PC-3 (cell line): ENCODE data around the gene HNRNPAB. TPM values are rescaled to one million over a fixed set of nuclear protein-coding genes. Genes with fewer than 3 reads are reported as not detected.

ENCODE experiments used
- ATAC-seq: fragments of 200-7000 bp; cut with Tn5 transposase; 2 replicates; pipeline ENCODE4 v1.9.1; 2020; ENCODE audit warnings: mild to moderate bottlenecking, moderate library complexity
- BruUV-seq: library from RNA; stranded (reverse); fragments of 400-500 nt; replicated peaks from 2 replicates; lab custom pipeline; 2021; lab: Mats Ljungman, UMichigan
- CTCF ChIA-PET: fragments of 300-600 bp; sonication (Branson Sonifier 250); formaldehyde crosslinking; loops from one replicate; lab custom pipeline; 2022; ENCODE audit warnings: antibody characterized with exemption; lab: Charles Lee
- POLR2A ChIA-PET: fragments of 300-600 bp; sonication (Branson Sonifier 250); formaldehyde crosslinking; loops from one replicate; lab custom pipeline; 2022; ENCODE audit warnings: antibody characterized with exemption; ENCODE audit not compliant: unreplicated experiment; lab: Charles Lee
- DNase-seq: peaks from one replicate; pipeline ENCODE4 v3.0.0-alpha.2; 2015
- H2AFZ ChIP-seq: fragments of 300-600 bp; sonication (generic); 2 replicates; pipeline ENCODE4 v1.6.0; 2016; ENCODE audit warnings: antibody characterized with exemption, low read length
- H3F3A ChIP-seq: fragments of 300-600 bp; sonication (generic); one replicate; pipeline ENCODE4 v1.6.0; 2017; ENCODE audit warnings: antibody characterized with exemption, low read length, control low read depth, mild to moderate bottlenecking; ENCODE audit not compliant: unreplicated experiment
- H3K27ac ChIP-seq: fragments of 300-600 bp; sonication (generic); 2 replicates; pipeline ENCODE4 v1.5.1; 2016; ENCODE audit warnings: mild to moderate bottlenecking, low read length
- H3K27me3 ChIP-seq: fragments of 300-600 bp; sonication (generic); 2 replicates; pipeline ENCODE4 v1.6.1; 2016; ENCODE audit warnings: low read length, mixed read lengths
- H3K36me3 ChIP-seq: fragments of 300-600 bp; sonication (generic); 2 replicates; pipeline ENCODE4 v1.6.1; 2016; ENCODE audit warnings: low read depth, mixed run types, low read length, mixed read lengths
- H3K4me1 ChIP-seq: fragments of 300-600 bp; sonication (generic); 2 replicates; pipeline ENCODE4 v1.5.1; 2016; ENCODE audit warnings: low read length; ENCODE audit not compliant: insufficient read depth
- H3K4me2 ChIP-seq: fragments of 300-600 bp; sonication (generic); 2 replicates; pipeline ENCODE4 v1.6.0; 2016; ENCODE audit warnings: low read length
- H3K4me3 ChIP-seq: fragments of 300-600 bp; sonication (generic); 2 replicates; pipeline ENCODE4 v1.5.1; 2016; ENCODE audit warnings: mild to moderate bottlenecking, low read length, mixed read lengths
- H3K79me2 ChIP-seq: fragments of 300-600 bp; sonication (generic); 2 replicates; pipeline ENCODE4 v1.6.1; 2017; ENCODE audit warnings: low read length, mixed read lengths
- H3K9ac ChIP-seq: fragments of 300-600 bp; sonication (generic); 2 replicates; pipeline ENCODE4 v1.6.0; 2016; ENCODE audit warnings: mild to moderate bottlenecking, low read length
- H3K9me2 ChIP-seq: fragments of 300-600 bp; sonication (generic); replicated peaks from 2 replicates; pipeline ENCODE4 v1.6.1; 2016; ENCODE audit warnings: mixed run types, low read length, mixed read lengths
- H3K9me3 ChIP-seq: fragments of 300-600 bp; sonication (generic); 2 replicates; pipeline ENCODE4 v1.6.1; 2016; ENCODE audit warnings: low read length, mixed read lengths
- H4K20me1 ChIP-seq: fragments of 300-600 bp; sonication (generic); 2 replicates; pipeline ENCODE4 v1.6.1; 2016; ENCODE audit warnings: low read length, mixed read lengths
- CTCF ChIP-seq: fragments of 300-600 bp; sonication (generic); conservative IDR thresholded peaks from 2 replicates; pipeline ENCODE4 v1.5.1; 2017; ENCODE audit warnings: antibody characterized with exemption, low read depth, mild to moderate bottlenecking, low read length
- EZH2 ChIP-seq: fragments of 300-600 bp; sonication (generic); IDR thresholded peaks from one replicate; pipeline ENCODE4 v1.6.1; 2017; ENCODE audit warnings: antibody characterized with exemption, mild to moderate bottlenecking, low read length; ENCODE audit not compliant: unreplicated experiment
- EZH2phosphoT487 ChIP-seq: fragments of 300-600 bp; sonication (generic); IDR thresholded peaks from 2 replicates; pipeline ENCODE4 v1.6.1; 2018; ENCODE audit warnings: mild to moderate bottlenecking, antibody characterized with exemption, low read length, borderline replicate concordance
- intact Hi-C: fragments of 100-400 bp; cut with micrococcal nuclease; formaldehyde crosslinking; loops from 2 replicates; pipeline ENCODE4 v1.9.0; 2023
- total RNA-seq: library from RNA; depleted of rRNA; stranded (reverse); fragments of >200 nt; gene quantifications from 2 replicates; pipeline ENCODE4 v1.2.3, GENCODE V29; 2014

Gene HNRNPAB
- total RNA-seq, 1 experiment from 2014 or later = 231 TPM

GRCh38 chr5:178165581-178165980 lies 38.8 kb upstream of the HNRNPAB start:
- ATAC-seq (no peak), DNase-seq (no peak)
- no peaks in the 10 kb centered on the region for H3K9me2 ChIP-seq
- H3K27ac ChIP-seq = no peak overlapping the region
- no peaks in the 10 kb centered on the region for H3K9me3 ChIP-seq
- H3K4me2 ChIP-seq = no peak overlapping the region
- H3K27me3 ChIP-seq = no peaks in the 10 kb centered on the region
- no peaks in the 10 kb centered on the region for H3F3A ChIP-seq
- H3K4me3 ChIP-seq = no peak overlapping the region
- no peak for TF ChIP-seq CTCF
- TF ChIP-seq EZH2 = no peak
- no peak for TF ChIP-seq EZH2phosphoT487
- ChIA-PET CTCF (no interaction called here), POLR2A (no interaction called here)
- no peaks in the 10 kb centered on the region for H3K4me1 ChIP-seq
- intact Hi-C loops = no loop called here
- no peak overlapping the region for H3K9ac ChIP-seq
- H2AFZ ChIP-seq = no peak overlapping the region
- no peaks in the 10 kb centered on the region for H3K79me2 ChIP-seq
- no TSS peak for BruUV-seq
- H3K36me3 ChIP-seq = no peaks in the 10 kb centered on the region
- no peaks in the 10 kb centered on the region for H4K20me1 ChIP-seq

GRCh38 chr5:178170455-178170854 lies 33.9 kb upstream of the HNRNPAB start:
- TF ChIP-seq CTCF = no peak
- TF ChIP-seq EZH2phosphoT487 = no peak
- TF ChIP-seq EZH2 = no peak
- H3K27ac ChIP-seq = no peak overlapping the region
- BruUV-seq = no TSS peak
- no peaks in the 10 kb centered on the region for H3K36me3 ChIP-seq
- H3K27me3 ChIP-seq = no peaks in the 10 kb centered on the region
- H3K4me1 ChIP-seq = no peaks in the 10 kb centered on the region
- H3K4me2 ChIP-seq = no peak overlapping the region
- POLR2A ChIA-PET = no interaction called here
- no peak overlapping the region for H3K9ac ChIP-seq
- no peaks in the 10 kb centered on the region for H3K9me2 ChIP-seq
- no peak overlapping the region for H2AFZ ChIP-seq
- no peaks in the 10 kb centered on the region for H4K20me1 ChIP-seq
- CTCF ChIA-PET = no interaction called here
- no peak overlapping the region for H3K4me3 ChIP-seq
- ATAC-seq = no peak
- intact Hi-C loops = no loop called here
- H3K9me3 ChIP-seq = no peaks in the 10 kb centered on the region
- H3F3A ChIP-seq = no peaks in the 10 kb centered on the region
- DNase-seq = no peak
- H3K79me2 ChIP-seq = no peaks in the 10 kb centered on the region

DNA sequence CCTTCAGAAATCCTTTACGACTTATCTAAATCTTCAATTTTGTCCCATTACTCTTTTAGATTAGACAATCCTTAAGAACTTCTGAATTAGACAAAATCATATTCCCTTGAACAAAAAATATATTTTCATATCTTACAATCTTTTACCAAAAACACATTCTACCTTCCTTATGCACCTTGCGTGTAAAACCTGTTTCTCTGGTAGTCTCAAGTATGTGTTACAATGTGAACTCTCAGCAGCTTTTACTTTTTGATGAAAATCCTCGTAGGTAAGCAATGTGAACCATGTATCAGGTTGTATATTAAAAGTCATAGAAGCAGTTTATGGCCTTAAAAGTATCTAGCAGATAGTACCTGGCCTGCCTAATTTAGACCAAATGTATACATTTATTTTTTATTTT lies 29.9 kb upstream of the HNRNPAB start:
- TF ChIP-seq EZH2 (no peak), EZH2phosphoT487 (no peak), CTCF (no peak)
- POLR2A ChIA-PET = no interaction called here
- Histone ChIP-seq H3K27ac (no peak overlapping the region), H3K4me3 (no peak overlapping the region), H3K36me3 (no peaks in the 10 kb centered on the region), H3K4me1 (no peaks in the 10 kb centered on the region), H3K79me2 (no peaks in the 10 kb centered on the region), H3K9me3 (no peaks in the 10 kb centered on the region), H3K9me2 (no peaks in the 10 kb centered on the region), H3K27me3 (no peaks in the 10 kb centered on the region), H3K4me2 (no peak overlapping the region), H3K9ac (no peak overlapping the region), H2AFZ (no peak overlapping the region), H4K20me1 (no peaks in the 10 kb centered on the region), H3F3A (no peaks in the 10 kb centered on the region)
- CTCF ChIA-PET = no interaction called here
- DNase-seq = no peak
- intact Hi-C loops = no loop called here
- no peak for ATAC-seq
- no TSS peak for BruUV-seq
